ENCODE results near the gene ENO4.

DNA sequence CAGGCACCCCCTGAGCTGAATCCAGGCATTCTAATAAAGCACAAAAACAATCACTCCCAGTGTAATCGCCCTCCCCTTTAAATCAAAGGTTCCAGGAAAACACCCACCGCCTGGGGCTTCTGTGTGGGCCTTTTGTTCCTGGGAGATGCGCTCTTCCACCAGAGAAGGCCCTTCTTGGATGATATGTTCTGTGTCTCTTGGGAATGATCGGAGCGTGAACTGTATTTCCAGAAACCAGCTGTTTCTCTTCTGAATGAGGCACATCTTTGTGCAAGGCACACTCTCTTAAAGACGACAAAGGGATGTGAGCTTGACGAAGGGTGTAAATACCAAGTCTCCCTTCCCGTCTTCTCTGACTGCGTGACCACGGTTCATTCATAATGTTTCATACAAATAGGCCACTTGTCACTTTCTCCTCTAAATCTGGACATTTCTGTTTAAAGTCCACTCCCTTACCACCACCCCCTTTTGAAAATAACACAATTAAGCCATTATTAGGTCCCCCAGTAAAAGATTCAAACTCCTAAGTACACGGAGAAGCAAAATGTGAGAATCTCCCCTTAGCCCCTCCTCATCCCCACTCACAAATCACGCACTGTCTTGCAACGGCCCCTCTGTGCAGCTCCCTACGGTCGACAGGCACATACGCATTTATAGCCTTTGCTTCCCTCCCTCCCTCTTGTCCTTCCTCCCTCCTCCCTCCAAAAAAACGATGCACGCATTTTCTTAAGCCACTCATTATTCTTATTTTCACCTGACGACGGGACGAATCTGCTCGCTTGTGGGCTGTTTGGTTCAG is 45.6 kb upstream of the ENO4 start:
- TF ChIP-seq POLR2A (IDR thresholded peaks at IDR 0.05) (no peak), CTCF (IDR thresholded peaks at IDR 0.05) (no peak)
